Activated T-helper 9 cell treated with anti-CD3 and anti-CD28 coated beads, Interleukin-2, amount 50 U/mL, for 16 hours (primary cell): Measurements from ENCODE around the gene TTYH2.
"Not testable (repeated sequence)": the region's sequence is repeated elsewhere in the genome, so short reads cannot be mapped to it uniquely, and the experiment has no call there.

Experiments used
- DNase-seq: peaks from one replicate; pipeline ENCODE4 v3.0.0-alpha.2; 2020; ENCODE audit warnings: low read depth

The TTYH2 gene

DNA sequence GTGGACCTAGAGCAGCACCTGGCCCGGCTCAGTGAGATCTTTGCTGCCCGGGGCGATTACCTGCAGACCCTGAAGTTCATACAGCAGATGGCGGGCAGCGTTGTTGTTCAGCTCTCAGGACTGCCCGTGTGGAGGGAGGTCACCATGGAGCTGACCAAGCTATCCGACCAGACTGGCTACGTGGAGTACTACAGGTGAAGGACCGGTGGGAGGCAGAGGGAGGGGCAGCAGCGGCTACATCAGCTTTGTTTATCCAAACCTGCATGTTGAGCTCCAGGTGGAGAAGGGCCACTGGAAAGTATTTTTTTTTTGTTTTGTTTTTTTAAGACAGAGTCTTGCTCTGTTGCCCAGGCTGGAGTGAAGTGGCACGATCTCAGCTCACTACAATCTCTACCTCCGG, 23.9 kb downstream of the TTYH2 start:
- DNase-seq: no peak

DNA sequence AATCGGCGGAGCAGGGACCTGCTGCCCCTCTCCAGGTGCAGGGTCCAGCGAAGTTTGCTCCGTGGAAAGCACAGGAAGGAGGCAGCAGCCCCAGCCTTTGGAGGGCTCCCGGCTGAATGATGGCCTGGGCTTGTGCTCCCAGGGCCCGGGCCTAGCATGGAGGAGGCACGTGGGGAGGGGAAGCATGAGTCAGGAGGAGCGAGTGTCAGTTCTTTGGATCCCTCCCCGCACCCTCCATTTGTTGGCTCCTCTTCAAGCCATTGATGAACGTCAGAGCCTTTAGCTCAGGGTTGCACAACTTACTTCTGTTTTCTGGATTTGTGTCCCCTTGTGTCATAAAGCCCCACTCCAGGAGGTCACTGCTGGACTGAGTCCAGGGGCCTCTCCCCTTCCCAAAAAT, 25.8 kb downstream of the TTYH2 start:
- DNase-seq: no peak

DNA sequence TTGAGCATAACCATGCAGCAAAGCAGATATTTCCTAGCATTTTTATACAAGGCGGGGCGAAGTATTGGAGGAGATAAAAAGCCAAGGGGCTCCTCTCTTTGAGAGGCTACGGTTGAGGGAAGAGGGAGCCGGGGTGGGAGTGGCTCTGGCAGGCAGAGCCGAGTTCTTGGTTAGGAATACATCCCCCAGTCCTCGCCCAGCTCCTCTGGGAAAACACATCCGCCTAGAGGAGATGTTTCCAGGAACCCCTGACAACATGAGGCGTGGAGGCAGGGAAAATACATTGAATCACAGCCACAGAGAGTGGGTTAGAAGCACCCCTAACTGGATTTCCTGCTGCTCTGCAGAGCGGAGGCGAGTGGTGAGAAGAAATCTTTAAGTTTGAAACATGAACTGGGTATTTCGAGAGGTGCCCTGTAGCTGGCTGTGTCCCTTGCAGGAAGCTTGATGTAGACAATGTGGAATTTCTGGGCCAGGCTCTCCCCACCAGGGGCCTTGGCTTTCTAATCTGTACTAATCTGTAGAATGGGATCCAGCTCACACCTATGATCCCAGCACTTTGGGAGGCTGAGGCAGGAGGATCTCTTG, 27.3 kb downstream of the TTYH2 start:
- no peak for DNase-seq

DNA sequence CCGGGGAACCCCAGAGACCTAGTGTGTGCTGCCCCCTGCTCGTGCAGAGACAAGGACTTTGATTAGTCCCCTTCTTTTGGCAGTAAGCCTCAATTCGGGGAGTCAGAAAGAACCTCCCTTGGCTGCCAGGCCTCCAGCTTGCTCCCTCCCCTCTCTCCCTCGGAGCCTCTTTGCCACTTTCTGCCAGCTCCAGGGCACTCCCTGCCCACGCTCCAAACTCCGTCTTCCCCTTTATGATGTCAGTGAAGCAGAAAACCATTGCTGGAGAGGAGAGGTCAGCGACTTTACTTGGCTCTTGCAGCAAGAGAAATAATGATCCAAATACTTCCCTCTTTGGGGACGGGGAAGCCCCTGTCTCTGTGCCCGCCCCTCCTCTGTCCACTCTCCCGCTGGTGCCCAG, 28.1 kb downstream of the TTYH2 start:
- no peak for DNase-seq

DNA sequence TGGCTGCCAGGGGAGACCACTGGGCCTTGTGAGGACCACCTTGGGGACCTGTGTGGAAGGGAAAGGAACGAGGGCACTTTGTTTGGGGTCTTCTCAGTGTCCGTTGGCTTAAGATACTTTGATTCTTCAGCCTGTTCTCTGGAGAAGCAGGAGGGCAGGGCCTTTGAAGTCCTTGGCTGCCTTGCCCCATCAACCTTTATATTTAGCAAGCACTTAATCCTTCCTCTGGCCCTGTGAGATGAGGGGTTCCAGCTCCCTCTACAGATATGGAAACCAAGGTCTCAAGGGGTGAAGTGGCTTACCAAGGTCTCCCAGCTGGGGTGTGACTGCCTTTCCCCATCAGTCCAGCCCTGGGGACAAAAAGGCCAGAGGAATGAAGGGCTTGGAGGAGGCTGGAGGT, 28.5 kb downstream of the TTYH2 start:
- DNase-seq: no peak

DNA sequence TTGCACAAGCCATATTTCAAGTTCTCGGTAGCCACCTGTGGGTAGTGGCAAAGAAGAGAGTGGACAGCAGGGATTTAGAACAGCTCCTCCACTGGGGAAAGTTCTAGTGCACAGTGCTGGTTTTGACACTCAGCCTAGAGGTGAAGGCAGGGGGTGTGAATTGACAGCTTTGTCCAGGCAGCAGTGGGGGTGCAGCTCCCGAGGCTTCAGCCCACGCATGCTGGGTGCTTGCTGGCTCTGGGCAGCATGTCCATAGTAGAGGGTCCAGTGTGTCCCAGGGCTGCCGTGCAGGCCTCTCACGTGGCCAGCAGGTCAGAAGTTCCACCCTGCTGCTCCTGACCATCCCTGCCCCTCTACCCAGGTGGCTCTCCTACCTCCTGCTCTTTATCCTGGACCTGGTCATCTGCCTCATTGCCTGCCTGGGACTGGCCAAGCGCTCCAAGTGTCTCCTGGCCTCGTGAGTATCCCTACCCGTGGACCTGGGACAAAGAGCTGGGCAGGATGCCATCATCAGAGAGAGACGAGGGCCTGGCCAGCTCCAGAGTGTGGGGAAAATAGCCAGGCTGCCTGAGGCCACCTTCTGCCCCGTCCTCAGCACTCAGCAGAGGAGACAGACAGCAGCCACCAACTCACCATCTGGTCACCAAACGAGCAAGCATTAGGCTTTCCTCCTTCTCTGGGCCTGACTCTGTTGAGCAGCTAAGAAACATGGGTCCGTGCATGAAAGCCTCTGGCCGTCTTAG, 29.8 kb downstream of the TTYH2 start:
- no peak for DNase-seq

DNA sequence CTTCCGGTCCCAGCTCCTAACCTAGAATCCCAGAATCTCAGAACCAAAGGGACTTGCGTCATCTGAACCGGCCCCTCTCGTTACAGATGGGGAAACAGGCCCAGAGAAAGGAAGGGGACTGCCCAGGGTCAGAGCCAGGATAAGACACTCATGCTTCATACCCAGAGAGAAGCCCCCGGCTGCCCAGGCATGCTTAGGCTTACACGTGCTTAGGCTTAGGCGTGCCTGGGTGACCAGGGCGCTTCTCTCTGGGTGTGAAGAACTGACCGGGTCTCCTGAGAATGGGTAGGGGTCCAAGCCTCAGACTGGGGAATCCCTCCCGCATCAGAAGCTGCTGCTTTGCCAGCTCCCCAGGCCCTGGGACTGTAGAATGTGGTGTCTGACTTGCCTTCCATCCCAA, 30.8 kb downstream of the TTYH2 start:
- DNase-seq: no peak

DNA sequence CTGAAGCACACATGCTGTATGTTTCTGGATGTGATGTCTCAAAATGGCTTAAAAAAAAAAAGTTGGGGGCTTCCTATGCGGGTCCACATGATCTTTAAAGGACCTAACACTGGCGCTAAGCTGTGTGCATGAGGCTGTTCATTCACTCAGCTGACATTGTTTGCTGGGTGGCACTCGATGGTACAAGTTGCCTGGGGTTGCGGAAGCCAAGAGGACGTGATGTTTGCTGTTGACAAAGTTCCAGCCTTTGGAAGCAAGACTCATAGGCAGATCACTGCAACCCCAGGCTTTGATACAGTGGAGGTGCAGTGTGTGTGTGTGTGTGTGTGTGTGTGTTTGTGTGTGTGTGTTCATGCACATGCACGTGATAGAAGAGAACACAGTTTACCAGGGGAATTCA, 31.2 kb downstream of the TTYH2 start:
- no peak for DNase-seq

DNA sequence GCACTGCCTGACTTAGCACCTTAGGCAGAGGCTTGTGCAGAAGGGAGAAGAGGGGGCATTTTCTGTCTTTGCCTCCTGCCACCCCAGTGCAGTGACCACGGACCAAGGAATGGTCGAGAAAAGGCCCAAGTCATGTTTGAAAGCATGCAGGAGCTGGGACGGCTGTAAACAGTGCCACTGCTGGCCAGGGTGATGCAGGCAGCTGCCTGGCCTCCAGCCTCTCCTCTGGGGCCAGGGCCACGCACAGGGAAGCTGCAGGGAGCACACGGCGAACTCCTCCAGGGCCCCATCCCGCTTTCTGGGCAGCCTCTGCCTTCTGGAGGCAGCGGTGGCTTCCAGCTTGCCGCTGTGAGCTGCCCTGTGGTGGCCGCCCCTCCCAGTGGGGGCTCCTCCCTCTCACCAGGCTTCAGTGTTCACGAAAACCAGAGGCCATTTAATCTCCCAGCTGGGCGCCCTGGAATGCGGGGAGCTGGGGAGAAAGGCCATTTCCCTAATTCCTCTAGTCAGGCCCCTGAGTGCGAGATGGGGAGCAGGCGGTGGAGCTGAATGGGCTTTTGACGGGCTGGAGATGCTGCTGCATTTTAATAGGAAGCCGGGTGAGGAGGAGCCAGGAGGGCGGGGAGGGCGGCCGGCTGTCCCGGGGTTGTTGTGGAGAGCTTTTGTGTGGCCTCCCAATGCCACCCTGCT, 31.9 kb downstream of the TTYH2 start:
- no peak for DNase-seq

DNA sequence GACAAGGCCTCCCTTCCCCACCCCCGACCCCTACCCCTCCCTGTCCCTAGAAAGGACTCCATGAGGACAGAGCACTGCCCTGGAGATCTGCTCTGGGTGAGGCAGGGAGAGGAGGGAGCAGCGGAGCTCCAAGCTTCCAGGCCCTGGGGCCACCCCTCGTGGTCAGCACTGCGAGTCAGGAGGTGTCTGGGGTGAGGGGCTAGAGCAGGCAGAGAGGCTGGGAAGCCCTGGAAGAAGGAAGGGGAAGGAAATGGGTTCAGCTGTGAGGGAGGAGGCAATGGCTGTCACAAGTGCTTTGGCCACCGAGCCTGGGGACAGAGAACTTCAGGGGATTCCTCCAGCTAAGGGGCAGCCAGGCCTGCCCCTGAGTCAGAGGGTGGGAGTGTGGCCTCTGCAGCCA, 32.5 kb downstream of the TTYH2 start:
- no peak for DNase-seq

DNA sequence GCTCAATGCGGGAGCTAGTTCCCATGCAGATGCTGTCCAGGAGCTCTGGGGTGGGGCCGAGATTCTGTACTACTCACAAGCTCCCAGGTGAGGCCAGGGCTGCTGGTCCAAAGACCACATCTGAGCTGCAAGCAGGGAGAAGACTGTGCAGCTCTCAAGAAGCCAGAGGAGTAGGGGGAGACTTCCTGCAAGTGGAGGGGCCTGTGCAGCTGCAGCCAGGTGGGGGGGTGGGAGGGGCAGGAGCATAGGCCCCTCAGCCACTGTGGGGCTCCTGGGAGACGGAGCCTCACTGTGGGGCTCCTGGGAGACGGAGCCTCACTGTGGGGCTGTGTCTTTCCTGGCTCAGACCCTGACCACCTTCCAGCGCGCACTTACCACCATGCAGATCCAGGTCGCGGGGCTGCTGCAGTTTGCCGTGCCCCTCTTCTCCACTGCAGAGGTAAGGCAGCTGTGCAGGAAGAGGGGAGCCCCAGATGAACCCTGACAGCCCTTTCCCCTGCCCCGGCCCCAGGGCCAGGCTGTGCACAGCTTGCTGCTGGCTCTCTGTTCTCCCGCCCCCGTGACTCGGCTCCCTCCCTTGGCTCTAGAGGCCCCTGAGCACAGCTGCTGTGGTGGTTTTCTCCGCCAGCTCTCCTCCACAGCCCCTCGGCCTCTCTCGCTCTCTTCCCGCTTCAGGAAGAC, 36.4 kb downstream of the TTYH2 start:
- no peak for DNase-seq

DNA sequence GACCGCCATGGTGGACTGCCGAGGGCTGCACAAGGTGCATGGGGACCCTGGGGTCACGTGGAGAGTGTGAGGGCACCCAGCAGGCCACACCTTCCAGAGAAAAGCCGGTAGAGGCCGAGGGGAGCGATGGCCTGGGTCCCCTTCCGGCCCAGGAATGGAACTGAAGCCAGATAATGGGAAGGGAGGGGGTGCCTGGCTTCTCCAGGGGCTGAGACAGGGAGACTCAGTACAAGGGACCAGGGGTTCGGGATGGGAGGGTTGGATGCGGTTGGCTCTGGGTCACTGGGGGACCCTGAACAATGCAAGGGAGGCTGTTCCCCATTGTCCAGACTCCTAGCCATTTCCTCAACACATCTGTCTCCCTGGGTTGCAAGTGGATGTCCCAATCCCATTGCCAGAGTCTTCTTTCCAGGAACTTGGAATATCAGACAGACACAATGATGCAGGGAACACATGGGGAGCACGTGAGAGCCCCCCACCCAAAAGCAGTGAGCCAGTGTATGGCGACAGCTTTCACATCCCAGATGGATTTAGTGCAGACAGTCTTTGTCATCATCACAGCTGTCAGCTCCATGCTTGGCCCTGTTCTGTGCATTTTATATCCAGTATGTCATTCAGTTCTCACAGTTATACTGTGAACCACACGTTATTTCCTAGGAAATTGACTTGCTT, 37.1 kb downstream of the TTYH2 start:
- DNase-seq: no peak

DNA sequence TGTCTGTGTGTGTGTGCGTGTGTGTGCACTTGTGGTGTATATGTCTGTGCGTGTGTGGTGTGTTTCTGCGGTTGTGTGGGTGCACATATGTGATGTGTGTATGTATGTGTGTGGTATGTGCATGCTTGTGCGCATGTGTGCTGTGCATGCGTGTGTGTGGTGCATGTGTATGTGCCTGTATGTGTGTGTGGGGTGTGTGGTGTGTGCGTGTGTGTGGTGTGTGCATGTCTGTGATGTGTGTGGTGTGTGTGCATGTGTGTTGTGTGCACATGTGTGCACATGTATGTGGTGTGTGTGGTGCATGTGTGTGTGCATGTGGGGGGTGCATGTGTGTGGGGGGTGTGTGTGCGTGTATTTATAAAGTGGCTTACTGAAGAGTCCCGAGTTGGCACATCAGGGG, 37.7 kb downstream of the TTYH2 start:
- DNase-seq: no peak

DNA sequence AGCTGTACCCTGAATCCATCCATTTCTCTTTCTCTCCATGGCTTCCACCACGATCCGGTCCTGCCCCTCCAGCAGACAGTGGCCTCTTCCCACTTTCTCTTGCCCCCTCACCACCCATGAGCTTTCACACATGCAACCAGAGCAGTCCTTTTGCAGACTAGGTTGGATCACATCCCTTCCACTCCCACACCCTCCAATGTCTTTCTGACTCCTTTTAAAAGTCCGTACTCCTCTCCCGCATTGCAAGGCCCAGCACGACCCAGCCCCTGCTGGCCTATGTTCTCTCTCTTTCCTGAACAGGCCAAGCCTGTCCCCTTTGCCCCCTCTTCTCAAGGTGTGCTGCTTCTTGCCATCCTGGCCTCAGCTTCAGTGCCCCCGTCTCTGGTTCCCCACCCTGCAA, 38.2 kb downstream of the TTYH2 start:
- DNase-seq: no peak

DNA sequence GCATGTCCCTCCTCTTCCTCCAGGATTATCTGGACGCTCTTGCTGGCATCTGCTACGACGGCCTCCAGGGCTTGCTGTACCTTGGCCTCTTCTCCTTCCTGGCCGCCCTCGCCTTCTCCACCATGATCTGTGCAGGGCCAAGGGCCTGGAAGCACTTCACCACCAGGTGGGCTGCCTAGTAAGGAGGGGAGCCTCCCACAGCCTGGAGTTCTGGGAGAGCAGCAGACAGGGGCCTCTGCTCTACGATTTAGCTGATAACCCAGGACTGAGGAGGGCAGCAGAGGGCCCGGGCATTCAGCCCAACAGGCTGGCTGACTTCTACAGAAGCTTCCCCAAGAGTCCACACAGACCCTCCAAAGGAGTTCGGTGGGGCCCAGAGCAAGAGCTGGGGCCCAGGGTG, 38.8 kb downstream of the TTYH2 start:
- DNase-seq: no peak

DNA sequence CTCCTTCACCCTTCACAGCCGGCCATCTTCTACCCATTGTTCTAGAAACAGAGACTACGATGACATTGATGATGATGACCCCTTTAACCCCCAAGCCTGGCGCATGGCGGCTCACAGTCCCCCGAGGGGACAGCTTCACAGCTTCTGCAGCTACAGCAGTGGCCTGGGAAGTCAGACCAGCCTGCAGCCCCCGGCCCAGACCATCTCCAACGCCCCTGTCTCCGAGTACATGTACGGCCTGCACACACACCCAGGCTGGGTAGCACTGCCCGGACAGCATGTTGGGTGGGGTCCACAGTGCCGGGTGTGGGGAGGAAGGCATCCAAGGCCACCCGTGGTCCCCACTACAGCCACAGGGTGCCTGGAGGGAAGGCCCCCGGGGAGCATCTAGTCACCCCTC, 39.7 kb downstream of the TTYH2 start:
- DNase-seq: no peak

DNA sequence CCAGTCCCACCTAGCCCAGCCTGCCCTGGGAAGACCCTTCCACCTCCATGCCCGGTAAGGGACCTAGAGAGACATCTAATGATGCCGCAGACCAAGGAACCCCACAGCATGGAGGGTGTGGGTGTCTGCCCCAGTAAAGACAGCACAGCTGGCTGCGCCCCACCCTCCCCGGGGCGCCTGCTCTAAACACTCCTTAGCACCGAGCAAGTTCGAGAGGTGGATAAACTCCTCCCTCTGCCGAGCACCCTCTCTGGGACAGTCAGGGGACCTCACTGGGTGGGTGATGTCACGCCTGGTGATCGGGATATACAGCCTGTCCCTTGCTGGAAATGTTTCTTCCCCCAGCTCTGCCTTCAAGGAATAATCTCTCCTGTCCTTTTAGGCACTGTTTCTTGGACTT, 43.9 kb downstream of the TTYH2 start:
- no peak for DNase-seq

DNA sequence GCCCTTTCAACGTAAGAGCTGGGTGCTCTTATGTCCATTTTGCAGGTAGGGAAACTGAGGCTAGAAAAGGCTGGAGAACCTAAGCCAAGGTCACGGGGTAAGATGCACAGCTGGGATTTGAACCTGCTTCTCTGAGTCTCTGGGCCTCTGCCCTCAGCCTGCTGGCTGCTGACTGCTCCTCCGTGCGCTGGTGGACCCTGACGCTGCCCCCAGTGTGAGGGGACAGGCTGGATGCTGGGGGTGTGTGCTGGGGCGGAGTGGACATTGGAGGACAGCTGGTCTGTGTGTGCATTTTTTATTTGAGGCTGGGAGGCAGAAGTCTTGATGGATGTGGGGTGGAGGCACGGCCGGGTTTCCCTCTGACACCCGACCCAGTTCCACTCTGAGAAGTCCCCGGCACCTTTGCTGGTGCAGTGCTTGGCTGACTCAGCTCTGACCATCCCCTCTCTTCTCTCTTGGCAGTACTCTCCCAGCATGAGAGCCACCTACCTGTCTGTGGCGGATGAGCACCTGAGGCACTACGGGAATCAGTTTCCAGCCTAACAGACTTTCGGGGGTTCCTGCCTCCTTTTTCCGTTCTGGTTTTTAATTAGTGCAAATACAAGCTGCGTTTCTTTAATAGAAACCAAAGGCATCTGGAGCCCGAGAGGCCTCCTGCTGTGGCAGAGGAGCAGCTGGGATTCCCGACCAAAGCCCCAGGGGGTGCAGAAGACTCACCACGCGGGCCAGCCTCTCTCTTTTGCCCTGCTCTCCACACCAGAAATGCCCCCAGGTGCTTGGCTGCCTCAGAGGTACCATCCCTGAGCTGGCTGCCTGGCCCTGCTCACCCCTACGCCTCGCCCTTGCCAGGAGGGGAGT, 46.5 kb downstream of the TTYH2 start:
- DNase-seq: no peak

DNA sequence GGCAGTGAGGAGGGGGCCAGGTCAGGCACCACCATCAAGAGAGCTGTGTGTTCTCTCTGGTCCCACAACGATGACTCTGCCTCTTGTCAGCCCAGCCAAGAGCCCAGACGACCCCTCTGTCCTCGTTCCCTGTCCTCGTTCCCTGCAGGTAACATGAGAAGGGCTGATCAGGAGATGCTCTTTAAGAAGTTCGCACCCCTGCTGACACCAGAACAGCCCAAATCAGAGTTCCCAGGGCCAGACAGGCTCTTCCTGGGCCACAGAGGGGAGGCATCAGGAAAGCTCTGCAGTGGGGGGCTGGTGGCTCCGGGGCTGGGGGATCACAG, 47.1 kb downstream of the TTYH2 start:
- DNase-seq: no peak

DNA sequence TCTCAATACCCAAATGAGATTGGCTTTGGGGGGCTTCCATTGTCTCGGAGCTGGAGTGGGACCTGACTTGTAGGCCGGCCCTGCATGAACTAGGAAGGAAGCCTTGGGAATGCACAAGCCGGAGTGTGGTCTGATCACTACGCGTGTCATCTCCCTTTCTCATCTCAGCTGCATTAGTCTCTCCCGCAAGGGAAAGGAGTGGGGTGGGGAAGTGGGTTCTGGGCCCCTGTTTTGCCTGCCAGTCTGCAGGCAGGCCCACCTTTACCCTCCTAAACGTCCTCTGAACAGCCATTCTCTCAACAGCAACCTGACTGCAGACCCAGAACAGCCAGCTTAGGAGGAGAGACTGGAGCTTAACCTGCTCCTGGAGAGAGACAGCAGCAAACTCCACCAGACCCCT, 49.2 kb downstream of the TTYH2 start:
- DNase-seq: no peak

DNA sequence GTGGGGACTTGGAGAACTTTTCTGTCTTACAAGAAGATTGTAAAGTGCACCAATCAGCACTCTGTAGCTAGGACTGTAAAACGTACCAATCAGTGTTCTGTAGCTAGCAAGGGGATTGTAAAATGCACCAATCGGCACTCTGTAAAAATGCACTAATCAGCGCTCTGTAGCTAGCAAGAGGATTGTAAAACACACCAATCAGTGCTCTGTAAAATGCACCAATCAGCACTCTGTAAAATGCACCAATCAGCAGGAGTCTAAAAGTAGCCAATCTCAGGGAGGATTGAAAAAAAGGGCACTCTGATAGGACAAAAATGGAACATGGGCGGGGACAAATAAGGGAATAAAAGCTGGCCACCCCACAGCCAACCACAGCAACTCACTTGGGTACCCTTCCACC, 53.7 kb downstream of the TTYH2 start:
- not testable (repeated sequence) for DNase-seq

DNA sequence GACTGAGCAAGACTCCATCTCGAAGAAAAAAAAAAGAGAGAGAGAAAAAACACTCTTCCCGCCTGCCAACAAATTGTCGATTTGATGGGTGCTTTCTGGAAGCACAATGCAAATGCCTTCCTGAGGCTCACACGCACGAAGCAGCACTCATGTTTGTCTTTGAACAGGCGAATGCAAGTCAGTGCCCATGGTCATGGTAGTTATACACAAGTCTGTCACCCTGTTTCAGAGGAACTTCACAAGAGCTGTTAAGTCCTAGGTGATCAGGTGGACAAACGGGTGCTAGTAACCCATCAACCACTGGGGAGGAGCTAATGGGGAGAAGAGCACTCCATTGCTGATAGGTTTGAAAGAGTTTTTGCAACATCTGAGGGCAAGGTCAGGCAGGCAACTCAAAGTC, 54.2 kb downstream of the TTYH2 start:
- no peak for DNase-seq
